Superior temporal gyrus (tissue), 1 donor: Measurements from ENCODE around the gene MELTF.
A peak's percentile ranks its signal among the peaks of the same experiment; 100 is the strongest.

ENCODE experiments used
- DNase-seq: peaks from one replicate; pipeline ENCODE4 v3.0.0-alpha.2; 2016; ENCODE audit errors: extremely low spot score

Gene MELTF

DNA sequence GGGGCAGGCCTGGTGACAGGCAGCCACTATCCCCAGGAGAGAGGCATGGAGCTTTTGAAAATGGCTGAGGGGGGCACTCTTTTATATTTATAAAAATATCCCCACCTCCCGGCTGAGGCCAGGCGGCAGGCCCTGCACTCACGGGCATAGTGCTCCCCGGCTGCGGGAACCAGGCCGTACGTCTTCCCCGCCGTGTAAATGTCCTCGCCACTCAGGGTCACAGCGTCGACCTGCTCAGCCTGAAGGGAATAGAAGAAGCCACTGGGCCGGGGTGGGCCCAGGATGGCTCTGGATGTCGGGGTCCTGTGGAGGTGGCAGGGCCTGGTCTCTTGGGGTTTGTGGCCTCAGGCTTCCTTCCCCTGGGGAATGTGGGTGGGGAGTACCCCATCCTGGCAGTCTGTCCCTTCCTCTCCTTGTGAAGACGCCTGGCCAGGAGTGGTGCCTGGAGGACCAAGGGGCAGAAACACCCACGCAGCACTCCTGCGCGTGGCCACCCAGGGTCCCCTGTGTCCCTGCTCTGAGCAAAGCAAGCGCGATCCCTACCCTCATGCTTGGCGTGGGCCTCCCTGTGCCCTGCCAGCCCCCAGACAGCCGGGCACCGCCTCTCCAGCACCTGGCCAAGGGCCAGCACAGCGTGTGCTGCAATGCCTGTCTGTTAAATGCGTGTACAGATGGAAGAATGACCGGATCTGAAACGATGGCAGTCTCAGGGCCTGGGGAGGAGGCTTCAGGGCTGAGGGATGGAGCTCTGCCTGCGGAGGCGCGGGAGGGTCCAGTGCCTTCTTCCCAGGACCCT, 18.9 kb downstream of the MELTF start:
- no peak for DNase-seq

GRCh38 chr3:197009532-197010019, 20.0 kb downstream of the MELTF start:
- DNase-seq, result no peak

GRCh38 chr3:197008436-197009209, 21.0 kb downstream of the MELTF start:
- DNase-seq, result no peak

DNA sequence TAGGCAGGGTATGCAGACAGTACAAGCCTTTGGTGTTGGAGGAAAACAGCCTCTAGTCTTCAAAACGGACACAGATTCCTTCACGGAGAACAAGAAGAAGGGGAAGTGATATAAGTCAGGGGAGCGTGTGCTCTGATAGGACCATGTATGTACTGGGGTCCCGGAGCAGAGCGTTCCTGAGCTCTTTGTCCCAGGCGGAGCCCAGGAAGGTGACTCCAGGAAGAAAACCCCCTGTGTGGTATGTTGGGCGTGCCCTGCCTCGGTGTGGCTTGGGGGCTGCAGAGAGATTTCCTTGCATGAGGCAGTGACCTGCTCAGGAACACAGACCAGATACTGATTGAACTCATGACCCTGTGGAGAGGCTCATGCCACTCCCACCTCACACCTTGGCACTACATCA, 21.7 kb downstream of the MELTF start:
- no peak for DNase-seq

DNA sequence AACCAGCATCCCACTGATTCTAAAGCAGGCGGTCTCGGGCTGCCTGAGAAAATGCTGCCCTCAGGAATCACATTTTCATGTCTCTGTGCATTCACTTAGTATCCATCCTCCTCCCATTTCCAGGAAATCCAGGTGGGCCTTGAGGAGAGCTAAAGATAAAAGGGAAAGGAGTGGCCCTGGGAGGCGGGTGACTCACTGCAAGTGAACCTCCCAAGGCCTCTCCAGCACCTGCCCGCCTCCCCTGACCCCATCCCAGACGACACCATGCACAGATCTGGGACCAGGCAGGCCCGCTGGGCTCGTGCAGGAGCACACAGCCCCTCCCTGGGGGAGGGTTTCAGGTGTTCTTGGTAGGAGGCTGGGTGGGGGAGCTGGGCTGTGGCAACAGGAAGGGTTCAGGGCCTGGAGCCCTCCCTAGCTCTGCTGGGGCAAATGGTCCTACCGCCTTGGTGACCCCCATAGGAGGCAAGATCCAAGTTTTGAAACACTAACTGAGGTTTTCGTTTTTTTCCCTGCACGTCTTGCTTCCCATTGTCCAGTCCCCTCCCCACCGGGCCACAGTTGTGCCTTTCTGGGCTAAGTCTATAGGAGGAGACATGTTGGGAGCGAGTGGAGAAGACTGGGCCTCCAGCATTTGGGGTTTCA, 22.2 kb downstream of the MELTF start:
- DNase-seq, result no peak

DNA sequence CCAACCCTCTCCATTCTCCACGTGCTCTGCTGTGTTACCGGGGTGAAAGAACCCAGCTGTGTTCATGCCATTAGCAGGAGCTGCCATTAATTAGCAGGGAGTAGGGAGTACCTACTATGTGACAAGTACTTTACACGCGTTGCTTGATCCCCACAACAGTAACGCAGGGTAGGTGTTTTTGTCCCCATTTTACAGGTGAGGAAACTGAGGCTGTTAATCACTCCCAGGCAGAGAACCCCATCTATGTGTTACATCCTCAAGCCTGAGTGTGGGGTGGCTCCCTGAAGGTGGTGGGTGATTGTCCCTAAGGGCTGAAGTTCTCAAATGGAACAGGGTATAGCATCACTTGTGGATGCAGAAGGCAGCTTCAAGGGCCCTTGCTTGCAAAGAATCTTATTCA, 22.8 kb downstream of the MELTF start:
- DNase-seq, result no peak

GRCh38 chr3:197006446-197006845, 23.2 kb downstream of the MELTF start:
- DNase-seq, result no peak

DNA sequence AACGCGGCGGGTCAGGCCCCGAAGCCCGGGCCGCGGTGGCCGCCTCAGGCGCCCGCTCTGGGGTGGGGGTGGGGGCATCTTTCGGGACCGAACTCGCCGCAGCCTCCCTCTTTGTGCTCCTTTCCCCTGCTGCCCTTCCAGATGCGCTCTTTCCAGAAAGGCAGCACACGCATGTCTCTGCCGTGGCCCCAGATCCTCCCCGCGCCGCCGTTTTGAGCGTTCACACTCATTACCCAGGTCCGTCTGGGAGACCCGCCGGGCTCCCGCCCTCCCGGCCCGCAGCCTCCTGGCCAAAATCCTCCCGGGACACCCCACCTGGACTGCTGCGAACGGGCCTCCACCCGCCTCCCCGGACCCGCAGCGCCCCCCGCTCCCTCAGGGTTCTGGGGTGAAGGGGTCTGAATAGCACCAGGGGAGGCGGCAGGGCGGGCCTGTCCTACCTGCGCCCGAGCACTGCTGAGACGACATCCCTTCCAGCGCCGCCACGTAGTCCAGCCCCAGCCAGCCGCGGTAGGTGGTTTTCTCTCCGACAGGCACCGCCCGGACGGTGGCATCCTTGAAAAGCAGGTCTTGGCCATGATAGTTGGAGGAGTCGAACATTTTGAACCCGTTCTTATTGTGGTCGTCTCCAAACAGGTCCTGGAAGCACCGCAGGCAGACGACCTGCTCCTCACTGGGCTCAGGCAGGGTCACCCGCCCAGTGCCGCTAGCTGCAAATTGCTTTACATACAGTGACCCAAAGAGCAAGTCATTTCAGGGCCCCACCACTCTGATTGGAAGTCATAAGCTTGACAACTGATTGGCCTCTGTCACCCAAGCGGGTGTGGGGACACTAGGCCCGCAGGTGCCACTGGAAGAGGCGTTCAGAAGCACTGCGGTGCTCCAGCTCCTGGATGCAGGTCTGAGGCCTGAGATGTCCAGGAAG, 25.9 kb downstream of the MELTF start:
- DNase-seq, result no peak

DNA sequence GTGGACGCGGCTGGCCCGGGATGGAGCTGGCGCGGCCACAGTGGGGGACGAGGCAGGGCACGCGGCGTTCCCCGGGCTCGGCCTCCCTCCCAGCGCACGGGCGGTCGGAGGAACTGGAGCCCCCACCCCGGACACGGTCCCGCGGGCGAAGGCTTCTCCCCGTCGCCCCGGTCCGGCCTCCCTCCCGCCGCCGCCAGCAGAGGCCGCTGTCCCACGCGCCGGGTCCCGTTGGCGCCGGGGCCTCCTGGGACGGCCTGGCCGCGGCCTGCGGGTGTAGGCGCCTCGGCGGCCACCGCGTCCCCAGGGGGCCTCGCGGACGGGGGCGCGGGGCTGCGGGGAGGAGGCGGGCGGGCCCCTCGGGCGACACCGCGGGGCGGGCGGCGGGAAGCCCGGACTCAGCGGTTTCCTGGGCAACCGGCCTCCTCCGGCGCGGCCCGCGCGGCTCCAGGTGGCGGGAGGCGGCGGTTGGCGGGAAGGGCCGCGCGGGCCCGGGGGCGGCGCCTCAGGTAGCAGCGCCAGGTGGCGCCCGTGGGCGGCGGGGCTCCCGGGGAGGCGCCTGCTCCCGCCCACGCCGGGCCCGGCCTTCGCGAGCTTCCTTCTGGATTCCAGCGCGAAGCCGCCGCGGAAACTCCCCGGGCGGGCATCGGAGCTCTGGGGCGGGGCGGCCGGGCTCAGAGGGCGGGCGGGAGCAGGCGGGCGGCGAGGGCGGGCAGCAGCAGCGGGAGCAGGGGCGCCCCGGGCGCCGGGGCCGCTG, 26.7 kb downstream of the MELTF start:
- peak; percentile 69 for DNase-seq

DNA sequence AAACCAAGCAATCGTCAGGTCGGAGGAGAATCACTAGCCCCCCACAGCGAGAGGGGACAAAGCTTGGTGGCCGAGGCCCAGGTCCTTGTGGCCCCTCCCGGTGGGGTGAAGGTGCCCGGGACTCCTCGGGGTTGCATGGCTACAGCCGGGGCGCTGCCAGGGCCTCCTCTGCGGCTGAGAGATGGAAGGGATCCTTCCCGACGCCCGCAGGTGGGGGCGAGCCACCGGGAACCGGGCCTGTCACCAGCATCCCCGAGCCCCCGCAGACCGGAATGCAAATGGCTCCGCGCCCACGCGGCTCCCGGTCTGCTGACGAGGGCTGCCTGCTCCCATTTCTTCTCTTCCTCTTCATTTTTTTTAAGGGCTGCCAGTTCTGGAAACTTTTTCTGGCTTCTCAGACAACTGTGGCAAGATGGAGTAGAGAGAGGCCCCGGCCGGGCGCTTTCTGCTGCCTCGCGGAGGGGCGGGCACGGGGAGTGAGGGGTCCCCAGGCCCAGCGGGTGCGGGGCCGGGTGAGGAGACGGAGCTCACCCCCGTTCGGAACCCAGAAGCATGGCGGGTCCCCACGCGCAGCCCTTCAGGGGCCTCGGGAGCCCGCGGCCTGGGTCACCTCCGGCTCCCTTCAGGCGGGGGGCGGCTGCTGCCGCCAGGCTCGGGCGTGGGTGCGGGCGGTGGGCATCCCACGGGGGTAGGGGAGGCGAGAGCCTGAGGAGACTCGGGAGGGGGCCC, 27.5 kb downstream of the MELTF start:
- DNase-seq, result peak; percentile 40

GRCh38 chr3:197001106-197001971, 28.3 kb downstream of the MELTF start:
- no peak for DNase-seq

DNA sequence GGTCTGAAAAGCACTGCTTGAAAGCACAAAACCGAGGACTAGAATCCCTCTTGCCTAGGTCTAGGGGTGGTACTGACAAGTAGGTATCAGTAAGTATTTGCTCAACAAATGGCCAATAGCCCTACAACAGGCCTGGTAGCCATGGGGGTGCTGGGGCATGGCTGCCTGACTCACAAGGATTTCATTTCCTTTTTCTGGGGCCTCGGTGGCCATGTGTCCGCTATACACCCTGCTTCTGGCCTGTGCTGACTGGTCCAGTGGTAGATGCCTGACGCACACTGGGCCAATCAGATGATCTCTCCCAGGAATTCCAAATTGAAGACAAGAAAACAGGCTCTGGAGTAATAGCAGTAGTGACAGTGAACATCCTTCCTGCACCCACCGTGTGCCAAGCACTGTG, 29.4 kb downstream of the MELTF start:
- no peak for DNase-seq

DNA sequence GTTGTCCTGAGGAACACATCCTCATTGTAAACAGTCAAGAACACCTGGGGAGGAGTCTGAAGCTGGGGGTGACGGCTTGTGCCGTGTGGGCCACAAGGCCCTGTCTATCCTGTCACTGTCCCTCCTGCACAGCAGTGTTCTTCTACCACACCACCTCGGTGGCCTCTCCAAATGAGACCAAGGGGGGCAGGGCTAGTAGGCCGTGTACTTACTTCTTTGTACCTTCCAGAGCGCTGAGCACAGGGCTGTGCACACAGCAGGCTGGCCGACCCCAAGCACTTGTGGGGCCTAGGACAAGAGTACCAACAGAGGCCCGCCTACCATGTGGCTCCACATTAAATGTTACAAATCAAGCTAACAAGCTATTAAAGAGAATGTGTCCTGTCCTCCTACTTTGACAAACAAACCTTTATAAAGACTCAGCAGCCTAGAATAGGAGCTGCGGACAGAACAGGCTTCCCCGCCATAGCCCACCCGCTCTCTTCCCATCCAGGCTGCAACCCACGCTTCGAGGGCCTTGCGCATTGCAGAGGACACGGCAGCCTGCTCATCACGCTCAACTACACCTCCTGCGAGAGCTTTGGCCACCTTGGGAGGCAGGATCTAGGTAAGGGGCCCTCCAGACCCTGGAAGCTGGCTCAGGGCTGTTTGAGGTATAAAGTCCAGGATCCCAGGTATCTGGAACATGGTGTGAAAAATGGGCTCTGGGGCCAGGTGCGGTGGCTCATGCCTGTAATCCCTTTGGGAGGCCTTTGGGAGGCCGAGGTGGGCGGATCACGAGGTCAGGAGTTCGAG, 30.5 kb downstream of the MELTF start:
- no peak for DNase-seq

- DNase-seq, result no peak
These were observed 32.3 kb downstream of the MELTF start for GRCh38 chr3:196997311-196997710.

GRCh38 chr3:196996454-196997265, 33.0 kb downstream of the MELTF start:
- DNase-seq, result no peak

GRCh38 chr3:196995646-196996355, 33.8 kb downstream of the MELTF start:
- peak; percentile 64 for DNase-seq

DNA sequence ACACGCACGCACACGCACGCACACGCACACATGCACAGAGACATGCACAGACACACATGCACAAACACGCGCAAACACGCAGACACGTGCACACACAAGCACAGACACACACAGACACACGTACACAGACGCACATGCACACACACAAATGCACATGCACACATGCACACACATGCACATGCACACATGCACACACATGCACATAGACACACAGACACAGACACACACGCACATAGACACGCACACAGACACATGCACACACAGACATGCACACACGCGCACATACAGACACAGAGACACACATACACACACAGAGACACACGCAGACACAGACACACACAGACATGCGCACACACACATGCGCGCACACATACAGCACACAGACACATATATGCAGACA, 34.6 kb downstream of the MELTF start:
- DNase-seq, result no peak
